SK-N-MC (cell line): ENCODE measurements around the gene FLNB.

ENCODE experiments used
- EZH2 ChIP-seq: fragments of 200-600 bp; sonication (generic); IDR thresholded peaks from one replicate; pipeline ENCODE4 v1.6.1; 2017; ENCODE audit warnings: antibody characterized with exemption
- FOXP2 ChIP-seq: optimal IDR thresholded peaks from 2 replicates; pipeline ENCODE3; 2011; ENCODE audit warnings: mild to moderate bottlenecking, moderate library complexity; ENCODE audit not compliant: insufficient read depth; ENCODE audit errors: extremely low read length, control extremely low read depth
- POLR2AphosphoS5 ChIP-seq: IDR thresholded peaks from 2 replicates; pipeline ENCODE4 v1.6.1; 2012; ENCODE audit warnings: mild to moderate bottlenecking, low read depth, low read length, borderline replicate concordance

DNA sequence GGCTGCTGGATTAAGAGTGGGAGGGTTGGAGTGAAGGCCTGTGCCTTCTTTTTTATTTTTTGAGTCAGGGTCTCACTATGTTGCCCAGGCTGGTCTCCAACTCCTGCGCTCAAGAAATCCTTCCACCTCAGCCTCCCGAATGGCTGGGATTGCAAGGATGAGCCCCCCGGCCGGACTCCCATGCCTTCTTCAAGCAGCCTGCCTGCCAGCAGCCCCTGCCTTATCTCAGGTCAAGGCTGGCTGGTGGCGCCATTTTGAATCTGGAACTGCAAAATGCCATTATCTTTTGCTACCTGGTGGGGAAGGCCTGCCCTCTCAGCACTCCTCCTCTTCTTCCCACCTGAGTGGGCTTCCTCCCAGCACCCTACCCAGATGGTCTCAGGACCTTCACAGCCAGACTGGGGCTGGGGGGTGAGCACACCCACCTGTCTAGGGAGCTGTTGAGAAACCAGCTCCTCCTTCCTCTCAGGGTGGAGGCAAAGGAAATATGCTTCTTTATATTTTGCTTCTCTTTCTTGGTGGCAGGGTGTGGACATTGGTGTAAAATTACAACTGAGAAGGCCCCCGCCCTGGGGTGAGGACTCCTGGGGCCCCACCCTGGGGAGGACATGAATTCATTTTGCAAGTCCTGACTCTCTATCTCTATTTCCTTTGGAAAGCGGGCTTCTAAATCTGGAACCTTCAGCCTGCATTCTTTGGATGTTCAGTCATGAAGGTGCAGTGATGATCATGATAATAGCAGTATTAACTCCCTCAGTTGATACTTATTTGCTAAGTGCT, 7.7 kb upstream of the FLNB start:
- no peak for TF ChIP-seq POLR2AphosphoS5
- no peak for TF ChIP-seq EZH2
- TF ChIP-seq FOXP2: no peak
